22Rv1 (cell line): ENCODE data around the gene CD151.

ENCODE experiments used
- H3K27ac ChIP-seq: fragments of 450-650 bp; 2 replicates; pipeline ENCODE4 v1.5.1; 2017
- CTCF ChIP-seq: fragments of 450-650 bp; IDR thresholded peaks from 2 replicates; pipeline ENCODE4 v1.5.1; 2017; ENCODE audit warnings: mild to moderate bottlenecking
- ZFX ChIP-seq: fragments of 450-650 bp; IDR thresholded peaks from 2 replicates; pipeline ENCODE4 v1.6.1; 2017; ENCODE audit warnings: antibody characterized with exemption, borderline replicate concordance

Gene CD151

GRCh38 chr11:843086-843734, 10.5 kb downstream of the CD151 start:
- TF ChIP-seq CTCF (peak; percentile 11; the same call in 1 of the 2 replicates), ZFX (no peak)
- H3K27ac ChIP-seq: peak overlapping the region; percentile 82

GRCh38 chr11:843818-844692, 11.3 kb downstream of the CD151 start:
- peak overlapping the region; percentile 82 for H3K27ac ChIP-seq
- TF ChIP-seq ZFX (no peak), CTCF (no peak)

GRCh38 chr11:844693-845644, 12.2 kb downstream of the CD151 start:
- peak overlapping the region; percentile 82 for H3K27ac ChIP-seq
- TF ChIP-seq CTCF (no peak), ZFX (no peak)

GRCh38 chr11:845872-846495, 13.2 kb downstream of the CD151 start:
- no peak overlapping the region for H3K27ac ChIP-seq
- no peak for TF ChIP-seq ZFX
- TF ChIP-seq CTCF: no peak

- H3K27ac ChIP-seq: no peak overlapping the region
- TF ChIP-seq ZFX (no peak), CTCF (no peak)
Measured at GRCh38 chr11:846496-847098, 13.8 kb downstream of the CD151 start.

GRCh38 chr11:847876-848275, 15.1 kb downstream of the CD151 start:
- H3K27ac ChIP-seq: no peak overlapping the region
- TF ChIP-seq ZFX (no peak), CTCF (no peak)
